Astrocyte of the hippocampus (primary cell): ENCODE data around the gene USP36.
A peak's percentile ranks its signal among the peaks of the same experiment; 100 is the strongest.

Experiments used
- DNase-seq: peaks from one replicate; pipeline ENCODE4 v3.0.0; 2011; ENCODE audit warnings: low read depth, low spot score

The USP36 gene

DNA sequence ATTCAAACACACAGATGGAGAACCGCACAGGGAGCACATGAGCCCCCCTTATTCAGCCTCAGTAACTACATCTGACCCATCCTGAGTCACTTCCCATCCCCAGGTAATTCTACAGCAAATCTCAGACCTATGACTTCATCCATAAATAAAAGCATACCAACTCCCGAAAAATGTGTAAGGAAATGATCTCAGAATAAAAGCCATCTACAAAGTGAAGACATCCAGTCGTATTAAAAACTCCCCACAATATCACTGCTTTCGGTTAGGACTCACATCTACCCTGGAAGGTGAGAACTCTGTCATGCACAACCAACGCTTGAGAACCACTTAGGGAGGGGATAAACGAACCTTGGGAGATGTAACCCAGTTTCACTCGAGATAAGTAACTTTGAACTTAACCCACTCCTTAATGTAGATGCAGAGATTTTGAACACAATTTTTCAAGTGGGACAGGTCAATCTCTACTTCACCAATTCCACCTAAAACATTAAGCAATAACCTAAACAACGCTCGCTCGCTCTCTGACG is 1.3 kb downstream of the USP36 start:
- peak; percentile 29 for DNase-seq

DNA sequence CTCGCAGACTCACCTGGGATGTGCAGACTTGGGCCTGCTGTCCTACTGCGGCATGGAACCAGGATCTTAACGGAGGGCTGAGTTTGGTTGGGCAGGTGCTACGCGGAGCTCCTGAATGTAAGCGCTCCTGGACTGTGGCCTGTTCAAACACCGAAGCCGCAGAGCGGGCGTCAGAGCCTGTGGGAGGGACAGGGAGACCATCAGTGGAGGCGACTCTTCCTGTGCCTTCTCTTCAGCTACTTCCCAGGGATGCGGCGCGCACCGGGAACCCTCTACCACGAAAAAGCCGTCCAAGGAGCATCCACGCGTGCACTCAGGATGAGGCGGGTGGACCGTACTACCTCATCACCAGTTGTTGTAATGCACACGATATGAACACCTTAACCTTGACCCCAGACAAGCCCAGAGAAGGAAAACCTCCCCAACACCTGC is 2.0 kb downstream of the USP36 start:
- no peak for DNase-seq

DNA sequence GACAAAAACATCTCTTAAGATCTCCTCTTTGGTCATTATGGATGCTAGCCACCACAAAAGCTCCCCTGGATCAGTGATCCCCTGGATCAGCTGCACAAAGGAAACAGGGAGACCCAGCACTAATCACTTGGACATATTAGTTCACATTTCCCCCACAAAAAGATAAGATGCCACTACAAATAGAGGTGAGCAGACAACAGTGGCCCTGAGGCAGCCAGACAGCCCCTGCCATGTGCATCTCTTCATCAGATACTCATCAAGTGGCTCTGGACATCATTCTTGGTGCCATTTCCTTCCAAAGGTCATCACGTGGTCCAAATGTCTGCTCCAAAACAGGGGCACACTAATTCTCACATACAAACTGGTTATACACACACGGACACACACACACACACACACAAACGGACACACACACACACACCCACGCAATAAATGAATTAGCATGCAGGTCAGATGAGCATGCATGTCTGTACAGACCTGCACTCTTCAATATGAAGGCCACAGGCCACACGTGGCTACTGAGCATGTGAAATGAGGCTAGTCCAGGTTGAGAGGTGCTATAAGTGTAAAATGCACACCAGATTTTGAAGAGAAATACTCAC is 4.1 kb downstream of the USP36 start:
- DNase-seq = no peak

DNA sequence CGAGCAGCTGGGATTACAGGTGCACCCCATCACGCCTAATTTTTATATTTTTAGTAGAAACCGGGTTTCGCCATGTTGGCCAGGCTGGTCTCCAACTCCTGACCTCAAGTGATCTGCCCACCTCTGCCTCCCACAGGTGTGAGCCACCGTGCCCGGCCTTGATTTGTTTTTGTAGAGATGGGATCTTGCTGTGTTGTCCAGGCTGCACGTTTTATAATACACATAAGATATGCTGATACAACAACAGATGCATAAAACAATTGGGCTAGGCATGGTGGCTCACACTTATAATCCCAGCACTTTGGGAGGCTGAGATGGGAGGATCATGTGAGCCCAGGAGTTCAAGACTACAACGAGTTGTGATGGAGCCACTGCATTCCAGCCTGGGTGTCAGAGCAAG is 6.0 kb downstream of the USP36 start:
- DNase-seq = no peak

DNA sequence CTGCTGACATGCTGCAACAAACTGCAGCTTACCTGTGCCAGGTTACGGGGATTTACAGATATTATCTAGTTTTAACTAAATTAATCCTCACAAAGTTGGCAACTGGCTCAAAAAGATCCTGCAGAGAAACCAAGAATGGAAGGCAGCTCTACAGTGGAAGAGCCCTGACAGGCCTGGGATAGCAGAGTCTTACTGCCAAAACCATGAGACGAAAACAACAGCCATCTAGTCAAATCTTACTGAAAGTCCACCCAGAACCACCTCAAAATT is 8.1 kb downstream of the USP36 start:
- no peak for DNase-seq

DNA sequence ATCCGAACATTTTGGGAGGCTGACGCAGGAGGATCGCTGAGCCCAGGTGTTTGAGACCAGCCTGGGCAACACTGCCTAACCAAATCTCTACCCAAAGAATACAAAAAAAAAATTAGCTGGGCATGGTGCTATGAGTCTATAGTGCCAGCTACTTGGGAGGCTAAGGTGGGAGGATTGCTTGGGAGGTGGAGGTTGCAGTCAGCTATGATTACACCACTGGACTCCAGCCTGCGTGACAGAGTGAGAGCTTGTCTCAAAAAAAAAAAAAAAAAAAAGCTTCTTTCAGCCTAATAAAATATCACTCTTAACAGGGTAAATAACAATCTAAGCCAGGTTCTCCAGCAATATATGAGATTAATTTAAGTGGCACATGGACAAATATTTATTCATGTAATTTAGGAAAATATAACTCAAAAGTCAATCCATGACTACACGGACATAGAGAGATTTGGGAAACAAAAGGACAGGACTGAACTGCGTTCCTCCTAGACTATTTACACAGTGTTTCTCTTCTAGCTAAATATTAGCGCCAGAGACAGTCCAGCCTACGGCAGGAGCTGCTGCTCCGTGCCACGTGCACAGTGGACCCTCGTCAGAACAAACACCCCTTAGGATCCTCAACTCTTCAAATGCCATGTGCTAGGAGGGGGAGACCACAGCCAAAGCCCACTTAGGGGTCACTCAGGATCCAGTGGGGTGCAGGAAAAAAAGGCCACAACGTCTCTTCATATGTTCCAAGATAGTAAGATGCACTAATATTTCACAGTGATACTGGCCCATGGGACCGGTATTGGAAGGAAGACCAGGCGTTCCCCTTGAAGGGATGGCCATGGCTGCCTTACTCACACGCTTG is 8.7 kb downstream of the USP36 start:
- no peak for DNase-seq

DNA sequence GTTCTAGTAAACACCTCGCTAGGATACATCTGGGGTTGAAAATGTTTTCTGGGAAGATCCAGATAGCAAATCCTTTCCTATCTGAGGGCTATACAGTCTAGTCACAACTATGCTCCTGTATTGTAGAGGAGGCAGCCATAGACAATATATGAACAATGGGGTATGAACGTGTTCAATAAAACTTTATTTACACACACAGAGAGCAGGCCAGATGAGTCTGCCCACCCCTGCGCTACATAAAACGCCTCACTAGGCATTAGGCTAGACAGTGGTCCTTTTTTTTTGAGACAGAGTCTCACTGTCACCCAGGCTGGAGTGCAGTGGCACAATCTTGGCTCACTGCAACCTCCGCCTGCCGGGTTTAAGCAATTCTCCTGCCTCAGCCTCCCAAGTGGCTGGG is 11.1 kb downstream of the USP36 start:
- no peak for DNase-seq

DNA sequence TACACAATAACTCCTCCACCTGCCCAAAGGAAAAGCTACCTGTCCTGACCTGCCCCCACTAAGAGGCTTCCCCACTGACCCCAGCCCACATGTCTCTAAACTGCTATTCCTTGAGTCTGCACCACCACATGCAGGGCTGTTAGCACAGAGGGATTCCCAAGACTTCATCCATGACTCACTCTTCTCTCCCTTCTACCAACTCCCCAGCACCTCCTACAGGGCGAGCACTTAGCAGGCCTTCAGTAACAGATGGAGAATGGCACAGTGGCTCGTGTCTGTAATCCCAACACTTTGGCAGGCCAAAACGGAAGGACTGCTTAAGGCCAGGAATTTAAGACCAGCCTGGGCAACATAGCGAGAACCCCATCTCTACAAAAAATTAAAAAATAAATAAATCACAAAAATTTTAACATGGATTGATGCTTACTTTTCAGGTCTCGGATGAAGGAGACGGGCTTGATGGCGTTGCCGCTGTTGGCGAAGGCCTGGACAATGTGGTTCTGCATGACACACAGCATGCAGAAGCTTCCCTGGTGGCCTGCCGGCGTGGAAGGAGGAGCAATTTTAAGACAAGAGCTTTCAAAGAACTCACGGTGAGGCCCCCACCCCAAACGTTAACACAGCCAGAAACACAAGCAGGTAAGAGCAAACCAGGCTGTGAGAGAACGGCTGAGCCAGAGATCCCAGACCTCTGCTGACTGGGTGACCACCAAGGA is 12.0 kb downstream of the USP36 start:
- peak; percentile 49 for DNase-seq

DNA sequence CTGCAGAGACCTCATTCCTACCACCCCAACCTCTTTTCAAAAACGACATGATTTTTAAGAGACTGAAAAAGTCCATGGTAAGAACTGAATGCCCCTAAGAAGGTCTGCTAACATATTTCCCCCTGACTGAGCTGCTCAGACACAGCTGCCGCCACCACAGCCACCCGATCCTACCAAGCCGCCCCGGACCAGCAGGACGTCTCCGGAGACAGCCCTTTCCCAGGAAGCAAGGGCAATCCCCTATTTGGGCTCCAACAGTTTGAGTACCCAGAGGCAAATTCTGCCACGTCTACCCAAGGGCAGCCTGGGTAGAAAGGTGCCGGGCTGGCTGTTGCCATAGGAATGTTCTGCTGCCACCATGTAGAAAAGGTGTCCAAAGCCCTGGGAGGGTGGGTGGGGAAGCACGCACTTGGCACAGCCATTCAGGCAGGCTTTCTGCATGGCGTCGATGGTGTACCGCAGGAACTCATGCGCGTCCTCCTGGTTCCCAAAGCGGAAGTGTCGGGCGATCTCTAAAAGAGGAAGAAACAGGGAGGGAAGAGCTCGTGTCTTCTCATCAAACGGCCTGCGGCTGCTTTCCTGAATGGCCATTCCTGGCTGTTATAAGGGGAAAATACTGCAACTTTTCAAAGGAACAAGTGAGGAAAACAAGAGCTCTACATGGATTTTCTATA is 13.6 kb downstream of the USP36 start:
- no peak for DNase-seq

DNA sequence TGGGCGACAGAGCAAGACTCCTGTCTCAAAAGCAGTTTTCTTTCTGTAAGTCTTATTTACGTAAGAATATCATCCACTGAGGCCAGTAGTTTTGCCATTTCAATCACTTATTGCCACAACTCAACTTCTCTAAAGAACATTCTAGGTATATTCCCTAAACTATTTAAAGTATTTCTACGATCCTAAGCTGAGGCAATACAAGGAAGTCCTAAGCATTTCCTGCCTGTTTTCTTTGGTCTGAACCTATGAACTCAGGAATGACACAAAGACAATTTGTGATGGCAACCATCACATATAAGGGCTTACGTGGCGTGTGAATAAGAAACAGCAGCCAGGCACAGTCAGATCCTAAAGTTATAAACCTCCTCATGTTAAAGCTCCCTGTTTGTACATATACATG is 14.2 kb downstream of the USP36 start:
- DNase-seq = no peak

DNA sequence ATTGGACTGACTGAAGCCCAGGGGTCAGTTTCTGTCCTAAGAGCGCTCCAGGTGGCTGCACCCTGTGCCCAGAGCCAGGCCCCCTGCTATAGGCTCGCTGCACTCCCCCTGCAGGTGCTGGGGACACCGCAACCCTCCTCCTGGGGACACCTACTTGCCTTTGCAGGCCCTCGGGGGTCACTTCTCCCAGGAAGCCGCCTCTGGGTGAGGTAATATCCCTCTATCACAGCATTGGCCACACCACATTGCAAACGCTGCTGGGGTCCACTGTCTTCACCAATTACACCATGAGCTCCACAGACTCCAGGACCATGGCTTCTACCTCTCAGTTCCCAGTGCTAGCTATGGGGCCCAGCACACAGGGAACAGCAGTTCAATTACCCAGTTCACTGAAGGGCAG is 14.9 kb downstream of the USP36 start:
- no peak for DNase-seq

DNA sequence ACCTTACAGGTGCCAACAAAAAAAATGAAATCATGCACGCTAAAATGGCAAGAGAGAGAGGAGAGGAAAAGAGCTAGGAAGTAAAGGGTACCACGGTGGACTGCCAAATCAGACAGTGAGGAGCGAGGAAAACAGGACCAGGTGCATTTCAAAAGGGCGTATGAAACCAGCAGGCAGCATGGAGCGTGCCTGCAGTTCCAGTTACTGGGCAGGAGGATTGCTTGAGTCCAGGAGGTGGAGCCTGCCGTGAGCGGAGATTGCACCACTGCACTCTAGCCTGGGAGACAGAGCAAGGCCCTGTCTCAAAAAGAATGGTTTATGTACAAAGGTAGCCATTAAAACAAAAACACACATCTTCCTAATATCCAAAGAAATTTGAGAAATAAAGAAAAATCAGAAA is 16.4 kb downstream of the USP36 start:
- no peak for DNase-seq

DNA sequence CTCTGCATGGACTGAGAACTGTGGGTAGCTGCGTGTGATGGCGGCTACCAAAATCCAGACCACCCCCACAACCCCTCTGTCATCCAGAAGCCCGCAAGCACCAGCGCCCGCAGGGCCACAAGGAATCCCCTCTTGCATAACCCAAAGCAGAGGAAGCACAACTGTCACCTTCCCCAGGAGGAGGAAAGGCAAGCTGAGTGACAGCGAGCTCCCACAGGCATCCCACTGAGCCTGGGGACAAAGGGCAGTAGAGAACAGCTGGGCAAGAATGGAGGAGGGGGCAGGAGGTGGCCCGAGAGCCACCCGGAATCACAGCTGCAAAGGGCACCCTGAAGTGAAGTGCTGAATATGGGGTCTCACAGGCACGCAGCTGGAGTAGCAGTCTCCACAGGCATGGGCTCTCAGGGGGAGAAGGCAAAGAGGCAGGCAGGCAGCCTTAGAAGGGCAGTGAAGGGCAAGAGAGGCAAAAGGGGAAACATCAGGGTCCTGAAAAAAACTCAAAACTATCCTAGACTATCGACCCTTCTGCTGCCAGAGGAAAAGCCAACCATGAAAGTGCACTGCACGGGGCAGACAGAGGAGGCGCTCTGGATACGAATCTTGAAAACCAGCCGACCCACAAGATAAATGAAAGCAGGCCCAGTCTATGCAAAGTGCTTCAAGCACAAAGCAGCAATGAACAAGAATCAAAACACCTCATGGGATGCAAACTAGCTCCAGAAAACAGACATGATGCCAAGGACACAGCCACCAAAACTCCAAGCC is 17.1 kb downstream of the USP36 start:
- no peak for DNase-seq

DNA sequence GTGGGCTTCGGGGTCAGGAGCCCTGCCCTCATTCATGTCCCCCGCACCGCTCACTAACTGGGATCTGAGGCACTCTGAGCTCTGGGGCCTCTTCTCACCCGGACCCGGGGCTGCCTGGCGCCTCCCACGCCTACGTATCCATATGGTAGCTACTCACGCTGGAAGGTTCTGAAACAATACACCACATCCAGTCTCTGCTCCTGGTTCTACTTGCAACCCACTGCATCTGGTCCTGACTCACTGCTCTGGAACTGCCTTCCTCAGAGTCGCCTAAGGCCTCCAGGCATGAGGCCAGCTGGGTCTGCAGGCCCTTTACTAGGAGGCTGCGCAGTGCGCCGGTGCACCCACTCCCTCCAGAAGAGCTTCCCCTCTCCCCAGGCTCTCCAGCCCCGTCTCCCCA is 18.1 kb downstream of the USP36 start:
- peak; percentile 64 for DNase-seq

DNA sequence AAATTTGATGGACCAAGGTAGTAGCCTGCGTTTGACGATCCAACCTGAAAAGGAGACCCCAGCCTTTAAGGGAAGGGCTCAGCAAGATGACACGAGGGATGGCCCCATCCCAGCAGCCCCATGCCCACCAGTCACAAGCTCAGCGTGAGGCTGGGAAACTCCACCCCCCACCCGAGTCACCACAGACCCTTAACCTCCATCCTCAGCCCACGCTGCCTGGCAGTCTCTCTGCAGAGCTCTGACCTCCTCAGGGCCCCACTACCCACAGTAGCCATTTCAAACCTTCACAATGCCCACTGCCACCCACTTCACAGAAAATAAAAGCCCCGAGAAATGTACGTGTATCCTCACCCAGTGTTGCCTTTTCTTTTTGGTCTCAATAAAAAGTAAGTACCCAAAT is 18.7 kb downstream of the USP36 start:
- DNase-seq = no peak

DNA sequence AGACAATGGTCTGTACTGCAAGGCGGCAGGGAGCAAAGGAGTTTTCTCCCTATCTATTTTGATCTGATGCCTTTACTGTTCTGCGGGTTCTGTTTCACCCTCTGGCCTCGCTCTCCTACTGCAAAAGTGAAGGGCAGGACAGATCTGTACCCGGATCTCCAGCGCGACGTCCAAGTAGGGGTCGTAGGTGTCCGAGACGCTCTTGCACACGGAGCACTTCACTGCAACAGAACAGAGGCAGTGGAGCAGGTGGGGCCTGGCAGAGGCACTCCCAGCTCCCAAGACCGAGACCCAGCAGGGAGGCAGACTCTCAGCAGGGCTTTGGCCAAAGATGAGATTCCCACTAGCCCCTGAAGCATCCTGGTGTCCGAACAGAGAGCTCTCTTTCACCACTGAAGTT is 19.8 kb downstream of the USP36 start:
- DNase-seq = no peak

DNA sequence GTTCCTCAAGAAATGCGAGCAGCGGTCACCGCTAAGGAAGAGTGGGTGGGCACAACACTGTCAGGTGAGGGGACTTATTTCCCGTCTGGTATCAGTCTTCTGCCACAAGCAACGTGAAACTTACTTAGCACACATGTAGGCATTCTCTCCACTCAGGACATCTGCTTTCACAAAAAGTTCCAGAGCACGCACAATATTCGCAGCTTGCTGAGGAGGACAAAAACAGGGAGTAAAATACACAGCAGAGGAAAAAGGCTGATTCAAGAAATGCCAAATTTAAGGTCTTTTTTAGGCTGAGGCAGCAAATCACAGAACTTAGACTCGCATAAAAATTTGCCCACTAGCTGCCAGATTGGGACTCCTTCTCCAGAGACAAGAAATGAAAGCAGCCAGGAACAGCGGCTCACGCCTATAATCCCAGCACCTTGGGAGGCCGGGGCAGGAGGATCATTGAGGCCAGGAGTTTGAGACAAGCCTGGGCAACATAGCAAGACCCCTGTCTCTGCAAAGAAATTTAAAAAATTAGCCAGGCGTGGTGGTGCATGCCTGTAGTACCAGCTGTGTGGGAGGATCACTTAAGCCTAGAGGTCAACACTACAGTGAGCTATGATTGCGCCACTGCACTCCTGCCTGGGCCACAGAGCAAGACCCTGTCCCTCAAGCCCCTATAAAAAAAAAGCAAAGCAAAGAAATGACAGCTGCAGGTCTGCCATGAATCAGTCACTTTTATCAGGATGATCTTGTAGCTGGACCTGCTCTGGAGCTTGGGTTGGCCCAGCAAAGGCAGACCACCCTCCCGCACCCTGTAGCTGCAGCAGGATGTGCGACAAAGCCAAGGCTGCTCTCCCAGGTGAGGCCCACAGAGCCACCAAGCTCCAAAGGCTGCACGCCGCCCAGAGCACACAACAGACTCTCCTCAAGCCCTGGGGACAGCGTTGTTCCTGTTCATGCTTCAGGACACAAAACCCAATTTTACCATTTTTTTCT is 20.5 kb downstream of the USP36 start:
- DNase-seq = no peak

DNA sequence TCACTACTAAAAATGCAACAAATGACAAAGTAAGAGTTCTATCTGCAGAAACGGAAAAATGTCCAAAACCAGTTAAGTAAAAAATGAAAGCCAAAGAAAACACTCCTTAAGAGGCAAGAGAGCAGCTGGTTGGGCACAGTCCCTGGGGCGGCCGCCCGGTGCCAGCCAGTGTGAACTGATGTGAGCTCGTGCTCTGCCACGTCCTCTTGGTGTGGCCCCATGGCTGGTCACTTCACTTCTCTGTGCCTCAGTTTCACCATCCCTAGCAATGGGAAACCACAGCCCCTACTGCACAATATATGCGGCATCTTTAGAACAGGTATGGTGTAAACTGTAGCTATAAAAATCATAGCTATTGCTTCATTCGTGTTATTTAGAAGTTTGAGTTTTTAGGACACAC is 21.2 kb downstream of the USP36 start:
- DNase-seq = no peak

DNA sequence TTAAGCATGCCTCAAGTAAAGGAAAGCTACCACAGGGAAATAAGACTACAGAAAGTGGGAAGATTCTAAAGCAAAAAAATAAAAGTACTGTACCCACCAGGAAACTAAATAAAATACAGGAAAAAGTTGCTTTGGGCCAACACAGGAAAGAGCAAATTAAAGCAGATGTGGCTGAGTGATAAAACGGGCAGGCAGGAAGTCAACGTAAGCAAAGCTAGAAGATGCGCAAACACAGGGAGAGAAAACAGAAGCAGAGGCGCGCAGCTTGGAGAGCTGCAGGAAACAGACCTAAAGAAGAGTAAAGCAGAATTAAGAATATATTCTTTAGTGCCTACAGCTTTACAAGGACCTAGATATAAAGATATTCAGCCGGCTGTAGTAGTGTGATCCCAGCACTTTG is 21.7 kb downstream of the USP36 start:
- DNase-seq = no peak

DNA sequence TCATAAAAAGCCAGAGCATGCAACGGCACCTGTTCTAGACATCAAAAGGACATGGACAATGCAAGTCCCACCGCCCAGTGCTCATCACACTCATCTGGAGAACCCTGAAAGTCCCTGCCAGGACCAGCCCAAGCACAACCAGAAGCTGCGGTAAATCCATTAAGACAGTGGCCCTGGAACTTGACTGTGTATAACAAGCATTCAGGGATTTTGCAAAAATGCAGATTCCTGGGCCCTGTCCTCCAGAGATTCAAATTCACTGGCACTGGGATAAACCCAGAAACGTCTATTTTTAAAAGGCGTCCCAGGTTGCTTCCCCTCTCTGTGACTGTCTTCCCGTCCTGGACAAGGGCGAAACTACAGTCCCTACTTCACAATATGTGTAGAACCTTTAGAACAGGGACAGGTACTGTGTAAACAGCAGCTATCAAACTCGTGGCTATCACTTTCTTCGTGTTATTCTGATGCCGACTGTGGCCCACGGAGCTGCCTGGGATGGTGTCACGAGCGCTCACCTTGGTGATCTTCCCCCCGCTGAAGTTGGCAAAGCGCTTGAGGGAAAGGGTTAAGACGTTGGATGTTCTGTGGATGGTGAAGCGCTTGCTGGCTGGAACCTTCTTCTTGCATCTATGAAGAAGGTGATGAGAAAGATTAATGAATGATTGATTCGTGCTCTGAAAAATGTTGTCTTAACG is 22.3 kb downstream of the USP36 start:
- no peak for DNase-seq
